Right lobe of liver (tissue), 6 donors: Measurements from ENCODE around the gene CAMP. TPM values are rescaled to one million over a fixed set of nuclear protein-coding genes. Genes with fewer than 3 reads are reported as not detected.

Source experiments
- ATAC-seq, 4 donors: fragments of 200-7000 bp; cut with Tn5 transposase; one replicate each; pipeline ENCODE4 v1.9.1; 2020; ENCODE audit warnings: mild to moderate bottlenecking in 4 of 4, moderate library complexity in 4 of 4
- DNase-seq, 3 donors: peaks; one replicate each; pipeline ENCODE4 v3.0.0-alpha.2; 2020
- H3K27ac ChIP-seq, 3 donors: fragments of 200-600 bp; one replicate each; pipeline ENCODE4 v1.8.0; 2022
- H3K27me3 ChIP-seq, 2 donors: fragments of 200-600 bp; one replicate each; pipeline ENCODE4 v1.8.0; 2022
- H3K36me3 ChIP-seq, 4 donors: fragments of 200-600 bp; sonication (generic) in 1 of 4; one replicate each; pipeline versions ENCODE4 v1.5.1 to v1.8.0; 2017 to 2022; ENCODE audit warnings: control low read depth in 1 of 4
- H3K4me1 ChIP-seq, 4 donors: fragments of 200-600 bp; sonication (generic) in 1 of 4; one replicate each; pipeline versions ENCODE4 v1.5.1 to v1.8.0; 2017 to 2022; ENCODE audit warnings: control low read depth in 1 of 4
- H3K4me3 ChIP-seq, 3 donors: fragments of 200-600 bp; one replicate each; pipeline ENCODE4 v1.8.0; 2022
- H3K9me3 ChIP-seq, 4 donors: fragments of 200-600 bp; sonication (generic) in 1 of 4; one replicate each; pipeline versions ENCODE4 v1.5.1 to v1.8.0; 2017 to 2022; ENCODE audit warnings: control low read depth in 1 of 4
- CTCF ChIP-seq, 4 donors: fragments of 200-600 bp in 3 of 4; fragments of 450-650 bp in 1 of 4; IDR thresholded peaks; one replicate each; pipeline versions ENCODE4 v1.5.1 to v1.8.0; 2016 to 2022; ENCODE audit warnings: antibody characterized with exemption in 4 of 4, mild to moderate bottlenecking in 2 of 4
- POLR2A ChIP-seq: fragments of 450-650 bp; IDR thresholded peaks from one replicate; pipeline ENCODE4 v1.6.1; 2017; ENCODE audit warnings: antibody characterized with exemption, mild to moderate bottlenecking
- WGBS: methylation state at CpG from one replicate; pipeline ENCODE4 v1.1.6; 2018; ENCODE audit warnings: low coverage, low lambda C conversion rate; ENCODE audit not compliant: insufficient coverage; ENCODE audit errors: missing lambda C conversion rate; 5-methylcytosine and 5-hydroxymethylcytosine counted together
- intact Hi-C, 2 donors: fragments of 100-400 bp; cut with DNase I; formaldehyde crosslinking; loops; one replicate each; pipeline versions ENCODE4 v1.11.2 to v1.14.1; 2022
- total RNA-seq, 6 experiments: library from RNA; depleted of rRNA in 2 of 6; stranded (reverse); fragments of >200 nt in 2 of 6; fragmentation: NEBNext Ultra II Directional in 3 of 6; extraction: Animal tissue kit (Norgen Biotek cat#: 25700) in 3 of 6; gene quantifications; one replicate each; pipeline versions ENCODE4 v1.1.0 to v1.2.4, GENCODE V29; 2016 to 2023
- donor health status: DM: no; HTN: yes; CAD: no.
- donor health status: DM: no; HTN: no; CAD: no.
- donor health status: DM: no; HTN: no; CAD: no.
- donor health status: DM: no; HTN: yes; CAD: no.
- donor health status: DM: no; HTN: yes; CAD: no.

Gene CAMP
- total RNA-seq, 6 experiments from 2014 or later = 0.46 to 0.50 TPM; not detected in 4

- H3K4me3 ChIP-seq = peak overlapping the region; percentile 70 to 87 (median 75)
- no CpG with 5 or more reads among the region's 87 CpGs for WGBS
- peak; percentile 30 to 60 (median 48) for ATAC-seq
Measured at GRCh38 chr3:48187579-48188265, 35.6 kb upstream of the CAMP start.

GRCh38 chr3:48188266-48189201 is 34.8 kb upstream of the CAMP start, which contains the start of gene CDC25A:
TSS of gene CDC25A (minus strand) at chr3:48188417. CDS start at chr3:48187947, 470 bp downstream.
- intact Hi-C loops = no loop called here
- peak within 1 kb of the TSS; percentile 70 to 87 (median 75) for H3K4me3 ChIP-seq
- ATAC-seq (peak; percentile 98 to 99 (median 99)), DNase-seq (peak; percentile 96 to 99 (median 99))
- H3K4me1 ChIP-seq = no peaks in the 10 kb centered on the region
- H3K36me3 ChIP-seq = no peaks in the 10 kb centered on the region
- no peaks in the 10 kb centered on the region for H3K9me3 ChIP-seq
- H3K27me3 ChIP-seq = no peaks in the 10 kb centered on the region
- no peak within 1 kb of the TSS for H3K27ac ChIP-seq
- no peak for TF ChIP-seq POLR2A
- TF ChIP-seq CTCF (IDR thresholded peaks at IDR 0.05) = no peak
- WGBS = 9% methylated on average over 11 of the region's 44 CpGs

More at GRCh38 chr3:48187579-48188265, 35.6 kb upstream of the CAMP start:
- no peak overlapping the region for H3K27ac ChIP-seq
- H3K36me3 ChIP-seq = no peaks in the 10 kb centered on the region
- TF ChIP-seq CTCF (IDR thresholded peaks at IDR 0.05) (no peak), POLR2A (no peak)
- no peaks in the 10 kb centered on the region for H3K27me3 ChIP-seq
- H3K4me1 ChIP-seq = no peaks in the 10 kb centered on the region
- intact Hi-C loops = no loop called here
- H3K9me3 ChIP-seq = no peaks in the 10 kb centered on the region
- DNase-seq = peak; percentile 64 to 72 (median 71)

GRCh38 chr3:48189321-48189720 is 34.0 kb upstream of the CAMP start:
- H3K27me3 ChIP-seq = no peaks in the 10 kb centered on the region
- H3K4me1 ChIP-seq = no peaks in the 10 kb centered on the region
- no peak for TF ChIP-seq POLR2A
- TF ChIP-seq CTCF (IDR thresholded peaks at IDR 0.05) = no peak
- intact Hi-C loops = no loop called here
- ATAC-seq (no peak), DNase-seq (peak in 1 of 3 donors; percentile 19)
- H3K4me3 ChIP-seq = no peak overlapping the region
- no peaks in the 10 kb centered on the region for H3K36me3 ChIP-seq
- 89% methylated on average over 6 of the region's 6 CpGs for WGBS
- H3K27ac ChIP-seq = no peak overlapping the region
- H3K9me3 ChIP-seq = no peaks in the 10 kb centered on the region

- TF ChIP-seq CTCF (IDR thresholded peaks at IDR 0.05) (no peak), POLR2A (no peak)
- peak in 1 of 3 donors; percentile 25 for DNase-seq
- WGBS = 81% methylated on average over 3 of the region's 3 CpGs
- Histone ChIP-seq H3K36me3 (no peaks in the 10 kb centered on the region), H3K4me1 (peaks cover 0 to 5% (median 0%) of the 10 kb centered on the region in 4 donors), H3K4me3 (no peak overlapping the region), H3K27ac (no peak overlapping the region), H3K27me3 (no peaks in the 10 kb centered on the region), H3K9me3 (no peaks in the 10 kb centered on the region)
- ATAC-seq = no peak
- intact Hi-C loops = no loop called here
Measured at GRCh38 chr3:48190911-48191310, 32.4 kb upstream of the CAMP start.
